Neuronal stem cell (in vitro differentiated cells): Measurements from ENCODE around the gene ADCK1.
"Not testable (repeated sequence)": the region's sequence is repeated elsewhere in the genome, so short reads cannot be mapped to it uniquely, and the experiment has no call there.

Experiments
- DNase-seq: peaks from one replicate; pipeline ENCODE4 v3.0.0-alpha.2; 2013; ENCODE audit warnings: low spot score
- H2AFZ ChIP-seq: one replicate; pipeline ENCODE4 v1.6.1; 2013; ENCODE audit warnings: mild to moderate bottlenecking, low read length, inconsistent platforms
- H2AK5ac ChIP-seq: 2 replicates; pipeline ENCODE4 v1.6.1; 2013; ENCODE audit warnings: low read depth, mild to moderate bottlenecking, inconsistent platforms, low read length, moderate library complexity, mixed read lengths
- H2BK120ac ChIP-seq: 2 replicates; pipeline ENCODE4 v1.6.1; 2013; ENCODE audit warnings: low read depth, mild to moderate bottlenecking, inconsistent platforms, low read length, moderate library complexity, mixed read lengths
- H2BK12ac ChIP-seq: one replicate; pipeline ENCODE4 v1.6.1; 2013; ENCODE audit warnings: low read length, inconsistent platforms
- H2BK15ac ChIP-seq: 2 replicates; pipeline ENCODE4 v1.6.1; 2013; ENCODE audit warnings: mild to moderate bottlenecking, low read length, inconsistent platforms, mixed read lengths
- H2BK5ac ChIP-seq: one replicate; pipeline ENCODE4 v1.6.1; 2013; ENCODE audit warnings: inconsistent platforms, mild to moderate bottlenecking, low read length, moderate library complexity
- H3K14ac ChIP-seq: one replicate; pipeline ENCODE4 v1.6.1; 2013; ENCODE audit warnings: low read length, inconsistent platforms
- H3K18ac ChIP-seq: 2 replicates; pipeline ENCODE4 v1.6.1; 2013; ENCODE audit warnings: low read length, inconsistent platforms
- H3K23ac ChIP-seq: 2 replicates; pipeline ENCODE4 v1.6.1; 2013; ENCODE audit warnings: low read depth, mild to moderate bottlenecking, mixed read lengths, low read length, inconsistent platforms; ENCODE audit not compliant: poor library complexity
- H3K27ac ChIP-seq: replicated peaks from 3 replicates; pipeline ENCODE4 v1.5.1; 2013; ENCODE audit warnings: low read length, inconsistent platforms
- H3K27me3 ChIP-seq, 3 experiments: 2 replicates each; pipeline ENCODE4 v1.6.1; 2013; ENCODE audit warnings: low read length in 3 of 3, mild to moderate bottlenecking in 2 of 3, inconsistent platforms in 1 of 3, low read depth in 1 of 3, mixed read lengths in 1 of 3, moderate library complexity in 1 of 3; ENCODE audit not compliant: control insufficient read depth in 3 of 3, insufficient read depth in 3 of 3
- H3K36me3 ChIP-seq, 2 donors: replicated peaks in 1 of 2; 2 replicates each; pipeline ENCODE4 v1.6.1; 2013; ENCODE audit warnings: low read length in 2 of 2; ENCODE audit not compliant: control insufficient read depth in 2 of 2, insufficient read depth in 2 of 2
- H3K4ac ChIP-seq: 2 replicates; pipeline ENCODE4 v1.6.1; 2013; ENCODE audit warnings: inconsistent platforms, mild to moderate bottlenecking, low read length, moderate library complexity
- H3K4me1 ChIP-seq, 2 donors: 1 replicate in 1 of 2; 2 replicates in 1 of 2; pipeline ENCODE4 v1.6.1; 2013; ENCODE audit warnings: low read length in 2 of 2, low read depth in 1 of 2; ENCODE audit not compliant: control insufficient read depth in 2 of 2, insufficient read depth in 1 of 2
- H3K4me2 ChIP-seq: one replicate; pipeline ENCODE4 v1.6.1; 2013; ENCODE audit warnings: mild to moderate bottlenecking, low read length, inconsistent platforms; ENCODE audit not compliant: insufficient read depth, poor library complexity, severe bottlenecking
- H3K4me3 ChIP-seq, 2 donors: 2 replicates each; pipeline ENCODE4 v1.5.1; 2013; ENCODE audit warnings: low read length in 2 of 2, mild to moderate bottlenecking in 2 of 2, inconsistent platforms in 1 of 2, moderate library complexity in 1 of 2
- H3K79me1 ChIP-seq: one replicate; pipeline ENCODE4 v1.6.1; 2013; ENCODE audit warnings: low read depth, mild to moderate bottlenecking, inconsistent platforms, low read length, moderate library complexity
- H3K9ac ChIP-seq: one replicate; pipeline ENCODE4 v1.6.1; 2013; ENCODE audit warnings: mild to moderate bottlenecking, low read depth, low read length, inconsistent platforms; ENCODE audit not compliant: poor library complexity
- H3K9me3 ChIP-seq, 2 donors: replicated peaks in 1 of 2; 2 replicates each; pipeline versions ENCODE3 to v1.6.1; 2013; ENCODE audit warnings: low read length in 2 of 2, mild to moderate bottlenecking in 2 of 2, inconsistent platforms in 1 of 2, low read depth in 1 of 2, mixed read lengths in 1 of 2, moderate library complexity in 1 of 2; ENCODE audit not compliant: control insufficient read depth in 2 of 2, insufficient read depth in 1 of 2
- H4K8ac ChIP-seq: one replicate; pipeline ENCODE4 v1.6.1; 2013; ENCODE audit warnings: low read depth, mild to moderate bottlenecking, inconsistent platforms, low read length, moderate library complexity
- H4K91ac ChIP-seq: one replicate; pipeline ENCODE4 v1.6.1; 2013; ENCODE audit warnings: low read length, low read depth, mild to moderate bottlenecking, inconsistent platforms; ENCODE audit not compliant: poor library complexity
- WGBS, 2 donors: extraction: QIAGEN DNeasy Blood & Tissue Kit; methylation state at CpG; one replicate each; pipeline ENCODE4 v1.1.7; 2013; ENCODE audit warnings: missing lambda C conversion rate in 2 of 2, mixed read lengths in 1 of 2; ENCODE audit not compliant: insufficient read length in 2 of 2, insufficient replicate concordance in 1 of 2; ENCODE audit errors: extremely low coverage in 2 of 2; 5-methylcytosine and 5-hydroxymethylcytosine counted together

ADCK1 gene

GRCh38 chr14:77768442-77769069 lies 31.4 kb upstream of the ADCK1 start:
- H3K9ac ChIP-seq, H2BK12ac ChIP-seq, H3K9me3 ChIP-seq, DNase-seq, H3K4me1 ChIP-seq, H2BK5ac ChIP-seq, H3K4me2 ChIP-seq, H2AK5ac ChIP-seq, H3K14ac ChIP-seq, H3K27me3 ChIP-seq, H3K4me3 ChIP-seq, H2BK15ac ChIP-seq, H3K36me3 ChIP-seq, H4K8ac ChIP-seq, H3K79me1 ChIP-seq, H3K23ac ChIP-seq, H4K91ac ChIP-seq, H2BK120ac ChIP-seq, H3K4ac ChIP-seq, H3K18ac ChIP-seq, H3K27ac ChIP-seq: not testable (repeated sequence)
- peak overlapping the region; percentile 41 for H2AFZ ChIP-seq
- no CpG with 5 or more reads among the region's 2 CpGs for WGBS, 2 donors

GRCh38 chr14:77773966-77774365 lies 25.9 kb upstream of the ADCK1 start:
- not testable (repeated sequence) for H3K27me3 ChIP-seq, H3K4me1 ChIP-seq, DNase-seq, H3K4me3 ChIP-seq, H2AK5ac ChIP-seq, H3K9me3 ChIP-seq, H3K36me3 ChIP-seq, H3K14ac ChIP-seq, H3K27ac ChIP-seq, H2BK15ac ChIP-seq, H4K91ac ChIP-seq, H3K9ac ChIP-seq, H2BK12ac ChIP-seq, H3K23ac ChIP-seq, H2BK5ac ChIP-seq, H3K4me2 ChIP-seq, H2AFZ ChIP-seq, H3K4ac ChIP-seq, H4K8ac ChIP-seq, H2BK120ac ChIP-seq, H3K79me1 ChIP-seq, H3K18ac ChIP-seq
- WGBS, 2 donors: no CpG with 5 or more reads among the region's 4 CpGs

DNA sequence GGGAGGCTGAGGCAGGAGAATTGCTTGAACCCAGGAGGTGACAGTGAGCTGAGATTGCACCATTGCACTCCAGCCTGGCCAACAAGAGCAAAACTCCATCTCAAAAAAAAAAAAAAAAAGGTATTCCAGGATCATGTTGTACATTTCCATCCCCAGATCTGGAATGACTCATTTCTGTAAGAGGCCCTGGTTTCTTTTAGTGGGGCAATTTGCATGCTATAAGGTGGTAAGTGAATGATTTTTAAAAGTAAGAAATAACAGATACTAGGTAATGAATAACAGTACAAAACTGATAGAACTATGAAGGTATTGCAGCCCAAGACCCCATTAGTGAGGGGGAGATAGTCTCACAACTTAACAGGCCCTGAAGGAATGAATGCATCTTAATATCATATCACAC lies 17.7 kb upstream of the ADCK1 start:
- peaks cover 0 to 9% of the 10 kb centered on the region in 2 donors for H3K4me1 ChIP-seq
- H3K4ac ChIP-seq: no peak overlapping the region
- no peaks in the 10 kb centered on the region for H3K79me1 ChIP-seq
- no peak overlapping the region for H3K23ac ChIP-seq
- H2AFZ ChIP-seq: no peak overlapping the region
- no peak overlapping the region for H3K27ac ChIP-seq
- no peak for DNase-seq
- no peak overlapping the region for H4K8ac ChIP-seq
- no peaks in the 10 kb centered on the region for H3K36me3 ChIP-seq
- H2AK5ac ChIP-seq: no peak overlapping the region
- no peak overlapping the region for H2BK120ac ChIP-seq
- no peaks in the 10 kb centered on the region for H3K27me3 ChIP-seq
- H3K4me3 ChIP-seq: no peak overlapping the region
- no peak overlapping the region for H3K9ac ChIP-seq
- no peak overlapping the region for H3K18ac ChIP-seq
- H2BK5ac ChIP-seq: no peak overlapping the region
- no peak overlapping the region for H3K4me2 ChIP-seq
- H2BK15ac ChIP-seq: no peak overlapping the region
- no peak overlapping the region for H3K14ac ChIP-seq
- no peaks in the 10 kb centered on the region for H3K9me3 ChIP-seq
- H2BK12ac ChIP-seq: no peak overlapping the region
- no peak overlapping the region for H4K91ac ChIP-seq

DNA sequence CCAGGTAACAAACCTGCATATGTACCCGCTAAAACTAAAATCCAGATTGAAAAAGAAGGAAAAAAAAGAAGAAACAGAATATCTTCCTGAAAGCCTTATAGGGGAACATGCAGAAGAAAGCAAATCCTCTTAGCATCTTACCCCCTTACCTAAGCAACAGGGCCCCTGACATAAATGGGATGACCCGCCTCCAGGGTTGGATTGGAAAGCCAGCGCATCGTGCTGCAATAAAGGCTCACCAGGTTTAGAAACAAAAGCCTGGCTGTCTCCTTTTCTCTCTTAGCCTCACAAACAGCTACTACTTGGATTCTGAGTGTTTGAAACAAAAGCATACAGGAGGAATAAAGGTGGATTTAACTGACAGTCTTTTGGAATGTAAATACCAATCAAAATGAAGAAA lies 13.8 kb upstream of the ADCK1 start:
- Histone ChIP-seq H3K9me3 (no peaks in the 10 kb centered on the region), H3K4me3 (no peak overlapping the region), H3K27me3 (peaks cover 0 to 9% (median 0%) of the 10 kb centered on the region in 3 experiments), H3K14ac (no peak overlapping the region), H2BK120ac (no peak overlapping the region), H3K27ac (peak overlapping the region; percentile 46), H3K9ac (no peak overlapping the region), H3K23ac (no peak overlapping the region), H3K4ac (no peak overlapping the region), H3K4me1 (peaks cover 0 to 9% of the 10 kb centered on the region in 2 donors), H3K4me2 (no peak overlapping the region), H3K18ac (no peak overlapping the region), H4K8ac (no peak overlapping the region), H2BK12ac (no peak overlapping the region), H2AK5ac (no peak overlapping the region), H4K91ac (no peak overlapping the region), H2BK15ac (no peak overlapping the region), H2BK5ac (no peak overlapping the region), H3K79me1 (no peaks in the 10 kb centered on the region), H3K36me3 (no peaks in the 10 kb centered on the region), H2AFZ (no peak overlapping the region)
- no peak for DNase-seq
- no CpG with 5 or more reads among the region's 4 CpGs for whole genome bisulfite sequencing, 2 donors
